Measurements from ENCODE around the gene NHLRC4. TPM values are rescaled to one million over a fixed set of nuclear protein-coding genes. Genes with fewer than 3 reads are reported as not detected.

Gene NHLRC4
- total RNA-seq, 1 experiment from 2014 or later, result 0.92 TPM

- Mint-ChIP-seq H3K4me3 (no peak overlapping the region), H3K4me1 (no peaks in the 10 kb centered on the region), H3K27me3 (ENCODE audit: low read depth) (no peaks in the 10 kb centered on the region), H3K36me3 (no peaks in the 10 kb centered on the region), H3K27ac (no peak overlapping the region), H3K9me3 (no peaks in the 10 kb centered on the region)
- TF ChIP-seq, protein P1, sequence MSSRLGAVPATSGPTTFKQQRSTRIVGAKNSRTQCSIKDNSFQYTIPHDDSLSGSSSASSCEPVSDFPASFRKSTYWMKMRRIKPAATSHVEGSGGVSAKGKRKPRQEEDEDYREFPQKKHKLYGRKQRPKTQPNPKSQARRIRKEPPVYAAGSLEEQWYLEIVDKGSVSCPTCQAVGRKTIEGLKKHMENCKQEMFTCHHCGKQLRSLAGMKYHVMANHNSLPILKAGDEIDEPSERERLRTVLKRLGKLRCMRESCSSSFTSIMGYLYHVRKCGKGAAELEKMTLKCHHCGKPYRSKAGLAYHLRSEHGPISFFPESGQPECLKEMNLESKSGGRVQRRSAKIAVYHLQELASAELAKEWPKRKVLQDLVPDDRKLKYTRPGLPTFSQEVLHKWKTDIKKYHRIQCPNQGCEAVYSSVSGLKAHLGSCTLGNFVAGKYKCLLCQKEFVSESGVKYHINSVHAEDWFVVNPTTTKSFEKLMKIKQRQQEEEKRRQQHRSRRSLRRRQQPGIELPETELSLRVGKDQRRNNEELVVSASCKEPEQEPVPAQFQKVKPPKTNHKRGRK (CRISPR knock-in tag; IDR thresholded peaks at IDR 0.05; ENCODE audit: borderline replicate concordance), result no peak
- TF ChIP-seq KAT7 (CRISPR knock-in tag; IDR thresholded peaks at IDR 0.05; ENCODE audit: borderline replicate concordance) (no peak), USF2 (CRISPR knock-in tag; IDR thresholded peaks at IDR 0.05) (no peak), NFATC4 (CRISPR knock-in tag; IDR thresholded peaks at IDR 0.05) (no peak), RORB (CRISPR knock-in tag; IDR thresholded peaks at IDR 0.05) (no peak), NR1H2 (CRISPR knock-in tag; IDR thresholded peaks at IDR 0.05) (no peak), ZNF423 (CRISPR knock-in tag; IDR thresholded peaks at IDR 0.05) (no peak), NR2C2 (CRISPR knock-in tag; IDR thresholded peaks at IDR 0.05) (no peak), FOXK1 (CRISPR knock-in tag; IDR thresholded peaks at IDR 0.05) (no peak), SOX15 (CRISPR knock-in tag; IDR thresholded peaks at IDR 0.05) (no peak), RELA (CRISPR knock-in tag; IDR thresholded peaks at IDR 0.05; ENCODE audit: borderline replicate concordance) (0 out of 2 replicates have a peak, but pooled peaks have one; percentile 41)
- TF ChIP-seq, protein P2, sequence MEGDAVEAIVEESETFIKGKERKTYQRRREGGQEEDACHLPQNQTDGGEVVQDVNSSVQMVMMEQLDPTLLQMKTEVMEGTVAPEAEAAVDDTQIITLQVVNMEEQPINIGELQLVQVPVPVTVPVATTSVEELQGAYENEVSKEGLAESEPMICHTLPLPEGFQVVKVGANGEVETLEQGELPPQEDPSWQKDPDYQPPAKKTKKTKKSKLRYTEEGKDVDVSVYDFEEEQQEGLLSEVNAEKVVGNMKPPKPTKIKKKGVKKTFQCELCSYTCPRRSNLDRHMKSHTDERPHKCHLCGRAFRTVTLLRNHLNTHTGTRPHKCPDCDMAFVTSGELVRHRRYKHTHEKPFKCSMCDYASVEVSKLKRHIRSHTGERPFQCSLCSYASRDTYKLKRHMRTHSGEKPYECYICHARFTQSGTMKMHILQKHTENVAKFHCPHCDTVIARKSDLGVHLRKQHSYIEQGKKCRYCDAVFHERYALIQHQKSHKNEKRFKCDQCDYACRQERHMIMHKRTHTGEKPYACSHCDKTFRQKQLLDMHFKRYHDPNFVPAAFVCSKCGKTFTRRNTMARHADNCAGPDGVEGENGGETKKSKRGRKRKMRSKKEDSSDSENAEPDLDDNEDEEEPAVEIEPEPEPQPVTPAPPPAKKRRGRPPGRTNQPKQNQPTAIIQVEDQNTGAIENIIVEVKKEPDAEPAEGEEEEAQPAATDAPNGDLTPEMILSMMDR (IDR thresholded peaks at IDR 0.05), result peak; percentile 46
- DNase-seq (ENCODE audit: low spot score), result peak; percentile 70
- ChIA-PET POLR2A (no interaction called here), CTCF (interaction anchor here (0.6 to 1.4 kb wide), 10 partner anchors 9 to 197 kb away, joined by 3 to 7 read pairs (median 4); partner anchors contain the start of gene CAPN15)
- ATAC-seq, result peak; percentile 56
Measured at GRCh38 chr16:549544-550263, 17.1 kb upstream of the NHLRC4 start.

DNA sequence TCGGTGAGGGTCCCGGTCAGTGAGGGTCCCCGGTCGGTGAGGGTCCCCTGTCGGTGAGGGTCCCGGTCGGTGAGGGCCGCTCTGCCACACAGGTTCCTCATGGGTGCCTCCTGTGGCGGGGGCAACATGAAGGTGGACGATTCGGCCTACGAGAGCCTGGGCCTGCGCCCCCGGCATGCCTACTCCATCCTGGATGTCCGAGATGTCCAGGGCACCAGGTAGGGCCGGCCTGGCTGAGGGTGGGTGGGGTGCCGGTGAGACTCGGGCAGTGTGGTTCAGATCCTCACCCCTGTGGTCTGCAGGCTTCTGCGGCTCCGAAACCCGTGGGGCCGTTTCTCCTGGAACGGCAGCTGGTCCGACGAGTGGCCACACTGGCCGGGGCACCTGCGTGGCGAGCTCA lies 15.6 kb upstream of the NHLRC4 start:
- Mint-ChIP-seq H3K27ac (no peak overlapping the region), H3K4me3 (no peak overlapping the region), H3K4me1 (no peaks in the 10 kb centered on the region), H3K9me3 (no peaks in the 10 kb centered on the region), H3K27me3 (ENCODE audit: low read depth) (no peaks in the 10 kb centered on the region), H3K36me3 (no peaks in the 10 kb centered on the region)
- no peak for ATAC-seq
- POLR2A ChIA-PET, result no interaction called here
- DNase-seq (ENCODE audit: low spot score), result no peak
- CTCF ChIA-PET, result no interaction called here
- TF ChIP-seq JAZF1 (CRISPR knock-in tag; IDR thresholded peaks at IDR 0.05), result no peak
- no peak for TF ChIP-seq CREM (CRISPR knock-in tag; IDR thresholded peaks at IDR 0.05)
- no peak for TF ChIP-seq ARID4B (CRISPR knock-in tag; IDR thresholded peaks at IDR 0.05; ENCODE audit: borderline replicate concordance)
- TF ChIP-seq SOX15 (CRISPR knock-in tag; IDR thresholded peaks at IDR 0.05), result no peak
- TF ChIP-seq ZNF532 (CRISPR knock-in tag; IDR thresholded peaks at IDR 0.05; ENCODE audit: borderline replicate concordance), result no peak
- no peak for TF ChIP-seq ATF1 (CRISPR knock-in tag; IDR thresholded peaks at IDR 0.05)
- no peak for TF ChIP-seq TCF7 (CRISPR knock-in tag; IDR thresholded peaks at IDR 0.05; ENCODE audit: low read depth)
- TF ChIP-seq ZMAT4 (CRISPR knock-in tag; IDR thresholded peaks at IDR 0.05), result no peak
- no peak for TF ChIP-seq GTF2I (CRISPR knock-in tag; conservative IDR thresholded peaks at IDR 0.05)
- TF ChIP-seq, protein P3, sequence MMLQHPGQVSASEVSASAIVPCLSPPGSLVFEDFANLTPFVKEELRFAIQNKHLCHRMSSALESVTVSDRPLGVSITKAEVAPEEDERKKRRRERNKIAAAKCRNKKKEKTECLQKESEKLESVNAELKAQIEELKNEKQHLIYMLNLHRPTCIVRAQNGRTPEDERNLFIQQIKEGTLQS (CRISPR knock-in tag; conservative IDR thresholded peaks at IDR 0.05), result no peak

Measured in WTC11 (cell line).